HFF-Myc (cell line): Measurements from ENCODE around the gene GRAMD1B.

ENCODE experiments used
- DNase-seq: peaks from one replicate; pipeline ENCODE4 v3.0.0-alpha.2; 2011; ENCODE audit warnings: low read depth; ENCODE audit errors: extremely low read depth
- H3K4me3 ChIP-seq: replicated peaks from 2 replicates; pipeline ENCODE4 v1.5.1; 2011; ENCODE audit warnings: low read depth, mild to moderate bottlenecking, control low read depth, low read length
- TF ChIP-seq, protein P1 (sequence below): IDR thresholded peaks from 2 replicates; pipeline ENCODE4 v1.5.1; 2012; ENCODE audit warnings: mild to moderate bottlenecking, low read depth, low read length, control low read depth; ENCODE audit errors: missing control alignments

Gene GRAMD1B

DNA sequence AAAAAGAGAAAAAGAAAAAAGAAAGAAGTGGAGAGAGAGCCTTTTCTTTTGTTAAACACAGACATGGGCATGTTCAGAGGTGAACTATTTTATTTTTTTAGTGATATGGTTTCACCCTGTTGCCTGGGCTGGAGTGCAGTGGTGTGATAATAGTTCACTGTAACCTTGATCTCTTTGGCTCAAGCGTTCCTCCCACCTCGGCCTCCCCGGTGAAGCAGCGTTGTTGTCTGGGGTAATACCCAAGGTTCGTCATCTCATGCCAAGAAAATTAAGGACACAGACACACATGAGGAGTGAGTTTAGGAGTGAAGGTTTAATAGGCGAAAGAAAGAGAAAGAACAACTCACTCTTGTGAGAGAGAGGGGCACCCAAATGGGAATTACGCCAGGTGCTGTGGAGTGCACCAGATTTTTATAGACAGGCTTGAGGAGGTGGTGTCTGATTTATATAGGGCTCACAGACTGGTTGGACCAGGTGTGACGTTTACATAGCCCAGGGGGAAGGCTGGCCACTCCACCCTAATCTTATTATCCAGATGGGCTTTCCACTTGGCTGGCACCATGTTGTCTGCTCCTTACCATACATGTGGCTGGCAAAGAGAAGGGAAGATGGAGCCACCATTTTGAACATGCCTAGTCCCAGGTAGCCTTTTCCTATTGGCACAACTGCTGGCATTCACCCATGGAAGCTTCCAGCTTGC lies 42.3 kb downstream of the GRAMD1B start:
- no peak overlapping the region for H3K4me3 ChIP-seq
- TF ChIP-seq, protein P1, sequence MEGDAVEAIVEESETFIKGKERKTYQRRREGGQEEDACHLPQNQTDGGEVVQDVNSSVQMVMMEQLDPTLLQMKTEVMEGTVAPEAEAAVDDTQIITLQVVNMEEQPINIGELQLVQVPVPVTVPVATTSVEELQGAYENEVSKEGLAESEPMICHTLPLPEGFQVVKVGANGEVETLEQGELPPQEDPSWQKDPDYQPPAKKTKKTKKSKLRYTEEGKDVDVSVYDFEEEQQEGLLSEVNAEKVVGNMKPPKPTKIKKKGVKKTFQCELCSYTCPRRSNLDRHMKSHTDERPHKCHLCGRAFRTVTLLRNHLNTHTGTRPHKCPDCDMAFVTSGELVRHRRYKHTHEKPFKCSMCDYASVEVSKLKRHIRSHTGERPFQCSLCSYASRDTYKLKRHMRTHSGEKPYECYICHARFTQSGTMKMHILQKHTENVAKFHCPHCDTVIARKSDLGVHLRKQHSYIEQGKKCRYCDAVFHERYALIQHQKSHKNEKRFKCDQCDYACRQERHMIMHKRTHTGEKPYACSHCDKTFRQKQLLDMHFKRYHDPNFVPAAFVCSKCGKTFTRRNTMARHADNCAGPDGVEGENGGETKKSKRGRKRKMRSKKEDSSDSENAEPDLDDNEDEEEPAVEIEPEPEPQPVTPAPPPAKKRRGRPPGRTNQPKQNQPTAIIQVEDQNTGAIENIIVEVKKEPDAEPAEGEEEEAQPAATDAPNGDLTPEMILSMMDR = no peak
- DNase-seq = no peak

DNA sequence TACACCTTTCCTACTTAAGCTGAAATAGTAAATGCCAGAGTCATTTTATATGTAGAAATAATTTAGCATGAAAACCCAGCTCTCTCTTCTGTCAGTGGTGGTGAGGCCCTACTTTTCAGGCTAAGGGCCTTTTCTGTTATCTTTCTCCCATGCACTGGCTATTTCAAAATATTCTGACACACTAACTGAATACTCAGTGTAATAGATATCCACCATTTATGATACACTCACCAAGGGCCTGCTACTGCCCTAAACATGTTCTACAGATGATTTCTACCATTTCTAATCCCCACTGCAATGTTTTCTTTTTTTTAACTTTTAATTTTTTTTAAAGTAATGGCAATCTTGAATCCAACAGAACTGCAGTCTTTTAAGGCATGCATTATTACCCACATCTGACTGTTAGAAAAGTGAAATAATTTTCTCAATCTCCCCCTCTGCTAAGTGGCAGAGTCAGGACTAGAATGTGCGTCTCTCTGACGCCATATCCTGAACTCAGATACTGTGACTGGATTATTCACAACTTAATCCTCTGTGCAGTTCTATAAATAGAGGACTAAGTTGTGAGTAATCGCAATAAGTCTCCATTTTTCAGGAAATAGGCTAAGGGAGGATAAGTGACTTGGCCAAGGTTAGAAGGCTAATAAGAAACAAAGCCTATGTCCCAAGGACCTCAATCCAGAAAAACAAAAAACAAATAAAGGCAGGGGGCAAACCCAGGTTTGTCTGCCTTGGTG lies 44.0 kb downstream of the GRAMD1B start:
- H3K4me3 ChIP-seq = no peak overlapping the region
- TF ChIP-seq, protein P1 = no peak
- no peak for DNase-seq

DNA sequence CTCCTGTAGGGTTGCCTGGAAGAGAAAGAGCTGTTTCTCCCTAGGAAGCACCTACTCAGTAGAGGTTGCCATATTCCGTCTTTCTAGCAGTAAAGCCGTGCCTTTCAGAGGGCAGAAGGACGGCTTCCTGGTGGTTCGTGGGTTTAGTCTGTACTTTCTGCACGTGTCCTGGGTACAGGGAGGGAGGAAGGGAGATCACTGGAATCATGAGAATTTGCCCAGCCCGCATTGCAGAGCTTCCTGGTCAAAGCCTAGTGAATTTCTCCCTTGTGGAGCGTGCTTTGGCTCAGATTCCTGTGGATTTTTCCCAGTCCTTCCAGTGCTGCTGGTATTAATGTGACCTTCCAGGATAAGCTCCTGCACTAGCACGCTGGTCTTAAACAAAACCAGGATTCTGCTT lies 44.9 kb downstream of the GRAMD1B start:
- TF ChIP-seq, protein P1 = no peak
- no peak for DNase-seq
- H3K4me3 ChIP-seq = no peak overlapping the region

DNA sequence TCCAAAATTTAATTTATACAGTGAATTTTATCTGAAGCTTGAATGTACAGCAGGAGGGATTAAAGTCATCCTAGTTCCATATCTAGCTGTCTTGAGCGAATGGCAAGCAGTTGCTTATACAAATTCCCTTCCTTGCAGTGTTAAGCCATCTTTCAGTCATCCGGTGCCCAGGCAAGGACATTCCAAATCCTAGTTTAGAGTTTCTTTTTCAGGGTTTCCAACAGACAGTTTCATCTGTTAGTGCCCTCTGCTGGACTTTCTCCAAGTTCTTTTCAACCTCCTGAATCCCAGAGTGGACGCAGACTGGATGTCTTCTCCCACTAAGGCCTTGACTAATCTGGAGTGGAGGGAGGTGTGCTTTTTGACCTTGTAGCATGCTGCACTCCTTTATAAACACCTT lies 45.4 kb downstream of the GRAMD1B start:
- H3K4me3 ChIP-seq = no peak overlapping the region
- TF ChIP-seq, protein P1 = peak; percentile 28
- DNase-seq = no peak

DNA sequence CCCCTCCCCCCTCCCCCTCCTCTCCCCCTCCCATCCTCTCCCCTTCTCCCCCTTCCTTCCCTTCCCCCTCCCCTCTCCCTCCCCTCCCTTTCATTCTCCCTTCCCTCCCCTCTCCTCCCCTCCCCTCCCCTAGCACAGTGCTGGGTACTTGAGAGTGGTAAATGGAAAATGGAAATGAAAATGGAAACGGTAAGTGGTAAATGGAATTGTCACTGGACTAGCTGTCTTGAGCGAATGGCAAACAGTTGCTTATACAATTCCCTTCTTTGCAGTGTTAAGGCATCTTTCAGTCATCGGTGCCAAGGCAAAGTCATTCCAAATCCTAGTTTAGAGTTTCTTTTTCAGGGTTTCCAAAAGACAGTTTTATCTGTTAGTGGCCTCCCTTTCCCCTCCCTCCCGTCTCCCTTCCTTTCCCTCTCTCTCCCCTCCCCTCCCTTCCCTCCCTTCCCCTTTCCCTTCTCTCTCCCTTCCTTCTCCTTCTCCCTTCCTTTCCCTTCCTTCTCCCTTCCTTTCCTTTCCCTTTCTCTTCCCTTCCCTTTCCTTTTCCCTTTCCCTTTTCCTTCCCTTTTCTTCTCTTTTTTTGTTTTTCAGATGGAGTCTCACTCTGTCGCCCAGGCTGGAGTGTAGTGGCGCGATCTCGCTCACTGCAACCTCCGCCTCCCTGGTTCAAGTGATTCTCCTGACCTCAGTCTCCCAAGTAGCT lies 47.3 kb downstream of the GRAMD1B start:
- DNase-seq = no peak

DNA sequence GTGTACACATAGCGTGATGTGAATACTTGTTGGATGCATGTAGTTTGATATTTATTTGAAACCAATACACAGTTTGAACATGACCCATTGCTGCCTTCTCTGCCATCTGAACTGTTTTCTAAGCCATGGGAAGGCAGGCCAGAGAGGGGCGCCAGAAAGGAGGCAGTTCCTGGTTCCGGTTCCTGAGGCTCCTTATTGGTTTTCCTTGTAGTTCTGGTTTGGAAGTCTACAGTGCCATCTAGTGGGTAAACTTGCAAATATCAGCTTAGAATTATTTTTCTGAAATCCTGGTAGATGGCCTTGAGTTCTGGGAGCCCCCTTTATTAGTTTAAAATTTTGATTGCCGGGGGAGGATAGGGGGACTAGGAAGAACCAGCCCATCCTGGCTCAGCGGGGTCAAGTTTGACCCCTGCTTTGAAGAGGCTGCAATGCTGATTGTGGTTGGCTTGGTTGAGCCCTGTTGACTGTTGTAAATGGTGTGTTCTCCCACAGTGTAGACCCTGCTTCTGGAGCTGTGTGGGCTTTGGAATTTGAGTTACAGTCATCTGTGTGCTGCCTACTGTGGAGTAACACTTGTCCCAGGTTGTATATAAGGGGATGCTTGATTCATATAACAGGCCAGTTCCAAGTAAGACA lies 48.4 kb downstream of the GRAMD1B start:
- TF ChIP-seq, protein P1 = peak; percentile 66
- no peak overlapping the region for H3K4me3 ChIP-seq
- peak; percentile 71 for DNase-seq

More for the DNA sequence above, 47.3 kb downstream of the GRAMD1B start:
- no peak overlapping the region for H3K4me3 ChIP-seq
- TF ChIP-seq, protein P1 = no peak
